HepG2 (cell line): ENCODE results near the gene SRF. TPM values are rescaled to one million over a fixed set of nuclear protein-coding genes. Genes with fewer than 3 reads are reported as not detected.
A peak's percentile ranks its signal among the peaks of the same experiment; 100 is the strongest.

Experiments
- MAX ChIP-seq: IDR thresholded peaks from 2 replicates; pipeline ENCODE4 v1.6.1; 2012; ENCODE audit warnings: inconsistent platforms
- SMARCE1 ChIP-seq: fragments of 450-650 bp; IDR thresholded peaks from 2 replicates; pipeline ENCODE4 v1.6.1; 2017; ENCODE audit warnings: borderline replicate concordance
- TFAP4 ChIP-seq: sonication (generic); IDR thresholded peaks from 2 replicates; pipeline ENCODE4 v1.6.1; 2016; ENCODE audit warnings: low read depth, borderline replicate concordance
- XRCC5 ChIP-seq: fragments of 200-400 bp; formaldehyde crosslinking; optimal IDR thresholded peaks from 2 replicates; pipeline ENCODE3; 2017; ENCODE audit warnings: mild to moderate bottlenecking, low read length
- ZBTB20 ChIP-seq: sonication (generic); formaldehyde crosslinking; IDR thresholded peaks from 2 replicates; pipeline ENCODE4 v1.8.1; 2023; ENCODE audit warnings: missing genetic modification reagents, low read depth, mild to moderate bottlenecking, borderline replicate concordance
- ZNF20 ChIP-seq: sonication (generic); formaldehyde crosslinking; IDR thresholded peaks from 2 replicates; pipeline ENCODE4 v1.4.0; 2020; ENCODE audit warnings: mild to moderate bottlenecking, moderate library complexity, missing genetic modification reagents
- ZNF205 ChIP-seq: IDR thresholded peaks from 2 replicates; pipeline ENCODE4 v1.6.1; 2018; ENCODE audit warnings: missing biosample characterization, missing genetic modification reagents
- ZNF276 ChIP-seq: sonication (generic); formaldehyde crosslinking; IDR thresholded peaks from 2 replicates; pipeline ENCODE4 v1.4.0; 2020; ENCODE audit warnings: mild to moderate bottlenecking, low read depth, missing genetic modification reagents
- ZNF350 ChIP-seq: sonication (generic); formaldehyde crosslinking; IDR thresholded peaks from 2 replicates; pipeline ENCODE4 v1.4.0; 2020; ENCODE audit warnings: mild to moderate bottlenecking, low read depth, missing genetic modification reagents, borderline replicate concordance
- ZNF407 ChIP-seq: sonication (generic); formaldehyde crosslinking; IDR thresholded peaks from one replicate; pipeline ENCODE4 v1.5.1; 2020; ENCODE audit warnings: mild to moderate bottlenecking, missing genetic modification reagents; ENCODE audit errors: not compliant biosample characterization
- ZNF430 ChIP-seq: sonication (generic); formaldehyde crosslinking; IDR thresholded peaks from 2 replicates; pipeline ENCODE4 v1.9.0; 2021; ENCODE audit warnings: mild to moderate bottlenecking, missing genetic modification reagents
- ZNF687 ChIP-seq: sonication (generic); formaldehyde crosslinking; IDR thresholded peaks from 2 replicates; pipeline ENCODE4 v1.5.1; 2020; ENCODE audit warnings: mild to moderate bottlenecking, missing genetic modification reagents, moderate library complexity
- polyA plus RNA-seq, 8 experiments: library from polyadenylated mRNA; depleted of rRNA in 3 of 8; stranded (reverse) in 7 of 8; unstranded in 1 of 8; fragments of >200 nt; fragmentation: Illumina TruSeq in 4 of 8; extraction: Trizol in 4 of 8; gene quantifications; 2 replicates each; pipeline versions ENCODE4 v1.2.1 to v1.2.3, GENCODE V29; 2011 to 2016; ENCODE audit warnings: low read depth in 4 of 8, missing spikeins in 1 of 8, mixed read lengths in 1 of 8; ENCODE audit not compliant: insufficient read depth in 1 of 8
- total RNA-seq, 5 experiments: library from RNA; depleted of rRNA; stranded (reverse); fragments of >200 nt; fragmentation: Illumina TruSeq; extraction: Trizol; gene quantifications; 2 replicates each; pipeline ENCODE4 v1.2.3, GENCODE V29; 2016; ENCODE audit warnings: low read depth in 1 of 5

Gene SRF
- total and polyA plus RNA-seq, 2 of the 13 experiments (the other 11 are each of a cell fraction or from before 2014, with no cell fraction given): 25.5 to 44.1 TPM

GRCh38 chr6:43174263-43175112, 3.4 kb downstream of the SRF start (continued):
- TF ChIP-seq ZNF407 (CRISPR knock-in tag): peak; percentile 97
- TF ChIP-seq ZNF20 (CRISPR knock-in tag): no peak
- TF ChIP-seq ZNF350: peak; percentile 74; the same call in 1 of the 2 replicates
- TF ChIP-seq TFAP4: peak; percentile 97
- TF ChIP-seq ZBTB20: peak; percentile 78; the same call in 1 of the 2 replicates
- TF ChIP-seq MAX: peak; percentile 68
- peak; percentile 89 for TF ChIP-seq XRCC5
- TF ChIP-seq ZNF687 (CRISPR knock-in tag): peak; percentile 94
- peak; percentile 72; the same call in 1 of the 2 replicates for TF ChIP-seq ZNF430 (CRISPR knock-in tag)
- 0 out of 2 replicates have a peak, but pooled peaks have one; percentile 55 for TF ChIP-seq ZNF276 (CRISPR knock-in tag)
- TF ChIP-seq ZNF205: peak; percentile 63
- TF ChIP-seq SMARCE1: no peak
